Right lobe of liver (tissue), 6 donors: ENCODE measurements around the gene CNTRL. TPM values are rescaled to one million over a fixed set of nuclear protein-coding genes. Genes with fewer than 3 reads are reported as not detected.
"Not testable (repeated sequence)": the region's sequence is repeated elsewhere in the genome, so short reads cannot be mapped to it uniquely, and the experiment has no call there.

Experiments used
- ATAC-seq, 4 donors: fragments of 200-7000 bp; cut with Tn5 transposase; one replicate each; pipeline ENCODE4 v1.9.1; 2020; ENCODE audit warnings: mild to moderate bottlenecking in 4 of 4, moderate library complexity in 4 of 4
- DNase-seq, 3 donors: peaks; one replicate each; pipeline ENCODE4 v3.0.0-alpha.2; 2020
- H3K27ac ChIP-seq, 3 donors: fragments of 200-600 bp; one replicate each; pipeline ENCODE4 v1.8.0; 2022
- H3K27me3 ChIP-seq, 2 donors: fragments of 200-600 bp; one replicate each; pipeline ENCODE4 v1.8.0; 2022
- H3K36me3 ChIP-seq, 4 donors: fragments of 200-600 bp; sonication (generic) in 1 of 4; one replicate each; pipeline versions ENCODE4 v1.5.1 to v1.8.0; 2017 to 2022; ENCODE audit warnings: control low read depth in 1 of 4
- H3K4me1 ChIP-seq, 4 donors: fragments of 200-600 bp; sonication (generic) in 1 of 4; one replicate each; pipeline versions ENCODE4 v1.5.1 to v1.8.0; 2017 to 2022; ENCODE audit warnings: control low read depth in 1 of 4
- H3K4me3 ChIP-seq, 3 donors: fragments of 200-600 bp; one replicate each; pipeline ENCODE4 v1.8.0; 2022
- H3K9me3 ChIP-seq, 4 donors: fragments of 200-600 bp; sonication (generic) in 1 of 4; one replicate each; pipeline versions ENCODE4 v1.5.1 to v1.8.0; 2017 to 2022; ENCODE audit warnings: control low read depth in 1 of 4
- POLR2A ChIP-seq: fragments of 450-650 bp; IDR thresholded peaks from one replicate; pipeline ENCODE4 v1.6.1; 2017; ENCODE audit warnings: antibody characterized with exemption, mild to moderate bottlenecking
- WGBS: methylation state at CpG from one replicate; pipeline ENCODE4 v1.1.6; 2018; ENCODE audit warnings: low coverage, low lambda C conversion rate; ENCODE audit not compliant: insufficient coverage; ENCODE audit errors: missing lambda C conversion rate; 5-methylcytosine and 5-hydroxymethylcytosine counted together
- intact Hi-C, 2 donors: fragments of 100-400 bp; cut with DNase I; formaldehyde crosslinking; loops; one replicate each; pipeline versions ENCODE4 v1.11.2 to v1.14.1; 2022
- long read RNA-seq: library from polyadenylated mRNA; unstranded; transcript quantifications from one replicate; pipeline ENCODE4 v2.0.0, GENCODE V29; 2019
- total RNA-seq, 6 experiments: library from RNA; depleted of rRNA in 2 of 6; stranded (reverse); fragments of >200 nt in 2 of 6; fragmentation: NEBNext Ultra II Directional in 3 of 6; extraction: Animal tissue kit (Norgen Biotek cat#: 25700) in 3 of 6; gene quantifications; one replicate each; pipeline versions ENCODE4 v1.1.0 to v1.2.4, GENCODE V29; 2016 to 2023
- TF ChIP-seq, protein P1 (sequence below), 4 donors: fragments of 200-600 bp in 3 of 4; fragments of 450-650 bp in 1 of 4; IDR thresholded peaks; one replicate each; pipeline versions ENCODE4 v1.5.1 to v1.8.0; 2016 to 2022; ENCODE audit warnings: antibody characterized with exemption in 4 of 4, mild to moderate bottlenecking in 2 of 4
- donor health status: DM: no; HTN: yes; CAD: no.
- donor health status: DM: no; HTN: no; CAD: no.
- donor health status: DM: no; HTN: no; CAD: no.
- donor health status: DM: no; HTN: yes; CAD: no.
- donor health status: DM: no; HTN: yes; CAD: no.

CNTRL gene
- total RNA-seq, result 1 to 10 TPM; 2.8 to 5.6 (median 4.2) TPM
- long read RNA-seq, partial matches to known transcripts, result 2 of 2 reads
- long read RNA-seq, other reads (novel, unspliced or antisense), result 0 of 2 reads

DNA sequence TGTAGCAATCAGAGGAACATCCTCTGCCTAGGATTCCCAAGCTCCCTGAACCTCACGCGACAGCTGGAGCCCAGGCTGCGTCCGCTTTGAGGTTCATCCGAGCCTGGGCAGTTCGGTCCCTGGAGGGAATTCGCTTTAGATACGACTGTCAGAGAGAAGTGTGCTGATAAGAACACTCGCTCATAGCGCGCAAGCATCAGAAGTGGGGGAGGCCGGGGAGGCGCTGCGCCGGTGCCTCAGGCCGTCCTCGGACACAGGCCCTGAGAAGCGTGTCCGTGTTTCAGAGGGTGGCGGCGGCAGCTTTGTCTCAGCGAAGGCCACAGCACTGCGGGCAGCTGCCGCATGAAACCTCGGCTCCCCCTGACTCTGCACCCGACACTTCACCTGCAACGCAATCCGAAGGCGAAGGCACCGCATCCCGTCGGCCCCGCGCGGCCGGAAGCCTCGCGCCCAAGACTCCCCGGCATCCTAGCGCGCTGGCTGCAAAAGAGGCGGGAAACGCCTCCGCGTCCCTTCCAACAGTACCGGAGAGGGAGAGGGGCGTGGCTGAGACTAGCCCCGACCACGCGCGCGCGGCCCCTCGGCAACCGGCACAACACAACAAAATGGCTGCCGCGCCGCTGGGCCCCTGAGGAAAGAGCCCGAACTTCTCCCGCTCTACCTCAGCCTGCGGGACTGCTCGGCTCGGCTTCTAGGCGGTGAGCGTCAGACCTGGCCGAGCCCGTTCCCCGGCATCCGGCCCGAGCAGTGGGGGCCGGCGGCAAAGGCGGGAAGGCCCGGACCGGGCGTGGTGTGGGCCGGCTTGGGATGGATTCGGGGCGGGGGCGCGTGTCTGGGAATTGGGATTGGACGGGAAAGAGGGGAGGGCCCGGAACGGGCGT lies at the start of gene CNTRL:
CNTRL (plus strand) TSS at position 586 of the 881 bp plus-strand sequence. CDS start 13,372 bp downstream, outside the sequence.
- H3K36me3 ChIP-seq, result no peaks in the 10 kb centered on the region
- under 1% methylated on average over 32 of the region's 85 CpGs for WGBS
- TF ChIP-seq, protein P1, sequence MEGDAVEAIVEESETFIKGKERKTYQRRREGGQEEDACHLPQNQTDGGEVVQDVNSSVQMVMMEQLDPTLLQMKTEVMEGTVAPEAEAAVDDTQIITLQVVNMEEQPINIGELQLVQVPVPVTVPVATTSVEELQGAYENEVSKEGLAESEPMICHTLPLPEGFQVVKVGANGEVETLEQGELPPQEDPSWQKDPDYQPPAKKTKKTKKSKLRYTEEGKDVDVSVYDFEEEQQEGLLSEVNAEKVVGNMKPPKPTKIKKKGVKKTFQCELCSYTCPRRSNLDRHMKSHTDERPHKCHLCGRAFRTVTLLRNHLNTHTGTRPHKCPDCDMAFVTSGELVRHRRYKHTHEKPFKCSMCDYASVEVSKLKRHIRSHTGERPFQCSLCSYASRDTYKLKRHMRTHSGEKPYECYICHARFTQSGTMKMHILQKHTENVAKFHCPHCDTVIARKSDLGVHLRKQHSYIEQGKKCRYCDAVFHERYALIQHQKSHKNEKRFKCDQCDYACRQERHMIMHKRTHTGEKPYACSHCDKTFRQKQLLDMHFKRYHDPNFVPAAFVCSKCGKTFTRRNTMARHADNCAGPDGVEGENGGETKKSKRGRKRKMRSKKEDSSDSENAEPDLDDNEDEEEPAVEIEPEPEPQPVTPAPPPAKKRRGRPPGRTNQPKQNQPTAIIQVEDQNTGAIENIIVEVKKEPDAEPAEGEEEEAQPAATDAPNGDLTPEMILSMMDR (IDR thresholded peaks at IDR 0.05), result no peak
- TF ChIP-seq POLR2A, result peak; percentile 60
- ATAC-seq, result peak; percentile 90 to 95 (median 92)
- intact Hi-C loops, result no loop called here
- peak; percentile 92 to 94 (median 92) for DNase-seq
- peak within 1 kb of the TSS; percentile 48 to 62 (median 60) for H3K27ac ChIP-seq
- peak within 1 kb of the TSS; percentile 64 to 90 (median 84) for H3K4me3 ChIP-seq
- no peaks in the 10 kb centered on the region for H3K27me3 ChIP-seq
- H3K4me1 ChIP-seq, result peaks cover 0 to 23% (median 4%) of the 10 kb centered on the region in 4 donors
- H3K9me3 ChIP-seq, result no peaks in the 10 kb centered on the region

- no peak for DNase-seq
- Histone ChIP-seq H3K4me3 (no peak overlapping the region), H3K4me1 (peaks cover 0 to 70% (median 11%) of the 10 kb centered on the region in 4 donors), H3K27ac (peak overlapping the region in 2 of 3 donors; percentile 15 to 44), H3K27me3 (no peaks in the 10 kb centered on the region), H3K36me3 (peaks cover 4 to 76% (median 29%) of the 10 kb centered on the region in 4 donors), H3K9me3 (no peaks in the 10 kb centered on the region)
- ATAC-seq, result peak; percentile 4 to 49 (median 20)
- 62% methylated on average over 3 of the region's 3 CpGs for WGBS
- intact Hi-C loops, result no loop called here
- TF ChIP-seq, protein P1 (IDR thresholded peaks at IDR 0.05), result no peak
- TF ChIP-seq POLR2A, result no peak
Measured at GRCh38 chr9:121026260-121026691, 48.5 kb upstream of the CNTRL start.

GRCh38 chr9:121026768-121027167 lies 48.0 kb upstream of the CNTRL start:
- intact Hi-C loops, result no loop called here
- no peak overlapping the region for H3K4me3 ChIP-seq
- H3K4me1 ChIP-seq, result peaks cover 0 to 69% (median 8%) of the 10 kb centered on the region in 4 donors
- peaks cover 2 to 77% (median 30%) of the 10 kb centered on the region in 4 donors for H3K36me3 ChIP-seq
- H3K27ac ChIP-seq, result peak overlapping the region in 2 of 3 donors; percentile 15 to 44
- no peaks in the 10 kb centered on the region for H3K9me3 ChIP-seq
- TF ChIP-seq, protein P1 (IDR thresholded peaks at IDR 0.05), result no peak
- TF ChIP-seq POLR2A, result no peak
- H3K27me3 ChIP-seq, result no peaks in the 10 kb centered on the region
- DNase-seq (no peak), ATAC-seq (peak; percentile 83 to 93 (median 90))

DNA sequence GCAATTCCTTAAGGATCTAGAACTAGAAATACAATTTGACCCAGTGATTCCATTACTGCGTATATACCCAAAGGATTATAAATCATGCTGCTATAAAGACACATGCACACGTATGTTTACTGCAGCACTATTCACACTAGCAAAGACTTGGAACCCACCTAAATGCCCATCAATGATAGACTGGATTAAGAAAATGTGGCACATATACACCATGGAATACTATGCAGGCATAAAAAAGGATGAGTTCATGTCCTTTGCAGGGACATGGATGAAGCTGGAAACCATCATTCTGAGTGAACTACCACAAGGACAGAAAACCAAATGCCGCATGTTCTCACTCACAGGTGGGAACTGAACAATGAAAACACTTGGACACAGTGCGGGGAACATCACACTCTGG lies 46.5 kb upstream of the CNTRL start:
- H3K9me3 ChIP-seq, ATAC-seq, H3K27ac ChIP-seq, intact Hi-C loops, H3K27me3 ChIP-seq, DNase-seq, H3K4me3 ChIP-seq: not testable (repeated sequence)
- WGBS, result 60% methylated on average over 3 of the region's 4 CpGs
- Histone ChIP-seq H3K4me1 (peaks cover 0 to 56% (median 6%) of the 10 kb centered on the region in 4 donors), H3K36me3 (peaks cover 0 to 76% (median 26%) of the 10 kb centered on the region in 4 donors)

- WGBS, result 17% methylated on average over 1 of the region's 1 CpG
- Histone ChIP-seq H3K27me3 (no peaks in the 10 kb centered on the region), H3K27ac (peak overlapping the region in 1 of 3 donors; percentile 41), H3K4me1 (peaks cover 0 to 48% (median 3%) of the 10 kb centered on the region in 4 donors), H3K9me3 (no peaks in the 10 kb centered on the region), H3K4me3 (no peak overlapping the region), H3K36me3 (peaks cover 0 to 80% (median 30%) of the 10 kb centered on the region in 4 donors)
- DNase-seq (no peak), ATAC-seq (peak in 3 of 4 donors; percentile 22 to 68 (median 45))
- TF ChIP-seq, protein P1 (IDR thresholded peaks at IDR 0.05), result no peak
- TF ChIP-seq POLR2A, result no peak
- intact Hi-C loops, result no loop called here
Measured at GRCh38 chr9:121029469-121029868, 45.3 kb upstream of the CNTRL start.
